HEK293 (cell line): ENCODE data around the gene KIAA1671.

Experiments used
- CTCF ChIA-PET: fragments of 350-600 bp; formaldehyde crosslinking; extraction: SDS; loops from one replicate; lab custom pipeline; 2021; ENCODE audit warnings: antibody characterized with exemption; lab: Yijun Ruan, JAX
- POLR2A ChIA-PET: fragments of 300-600 bp; formaldehyde crosslinking; extraction: SDS; loops from one replicate; lab custom pipeline; 2020; ENCODE audit warnings: antibody characterized with exemption, inconsistent platforms; lab: Yijun Ruan, JAX
- H3K27ac ChIP-seq: fragments of 200-500 bp; sonication (Bioruptor generic); 2 replicates; pipeline ENCODE4 v1.5.1; 2014; ENCODE audit warnings: low read depth, low read length, control low read depth, inconsistent platforms; ENCODE audit errors: extremely low read depth
- H3K36me3 ChIP-seq, 2 experiments: fragments of 200-500 bp in 1 of 2; sonication (Bioruptor generic) in 1 of 2; 1 replicate in 1 of 2; 2 replicates in 1 of 2; pipeline ENCODE4 v1.5.1; 2014 to 2017; ENCODE audit warnings: inconsistent platforms in 2 of 2, low read length in 2 of 2; ENCODE audit not compliant: control insufficient read depth in 2 of 2, insufficient read depth in 1 of 2
- H3K4me1 ChIP-seq: fragments of 200-500 bp; sonication (Bioruptor generic); 2 replicates; pipeline ENCODE4 v1.5.1; 2014; ENCODE audit warnings: mild to moderate bottlenecking, low read length, inconsistent platforms; ENCODE audit not compliant: control insufficient read depth, insufficient read depth
- H3K4me3 ChIP-seq: 2 replicates; pipeline ENCODE4 v1.5.1; 2011; ENCODE audit warnings: low read depth, mild to moderate bottlenecking, control low read depth, low read length, moderate library complexity
- H3K9me3 ChIP-seq: fragments of 200-500 bp; sonication (Bioruptor generic); 2 replicates; pipeline ENCODE4 v1.5.1; 2014; ENCODE audit warnings: low read depth, low read length, inconsistent platforms; ENCODE audit not compliant: control insufficient read depth, insufficient read depth
- BCL11A ChIP-seq: fragments of 450-650 bp; formaldehyde crosslinking; IDR thresholded peaks from 2 replicates; pipeline ENCODE4 v1.5.1; 2016; ENCODE audit warnings: low read depth, missing biosample characterization, missing genetic modification characterization
- IKZF3 ChIP-seq: fragments of 450-650 bp; IDR thresholded peaks from 2 replicates; pipeline ENCODE4 v1.5.0; 2018; ENCODE audit warnings: missing biosample characterization, mild to moderate bottlenecking, missing genetic modification characterization, moderate library complexity
- REPIN1 ChIP-seq: fragments of 450-650 bp; formaldehyde crosslinking; IDR thresholded peaks from 2 replicates; pipeline ENCODE4 v1.5.1; 2017; ENCODE audit warnings: missing biosample characterization, missing genetic modification characterization, low read depth
- SALL2 ChIP-seq: fragments of 450-650 bp; formaldehyde crosslinking; IDR thresholded peaks from 2 replicates; pipeline ENCODE4 v1.5.0; 2017; ENCODE audit warnings: missing biosample characterization, mild to moderate bottlenecking, missing genetic modification characterization, borderline replicate concordance
- SP7 ChIP-seq: fragments of 450-650 bp; formaldehyde crosslinking; IDR thresholded peaks from 2 replicates; pipeline ENCODE4 v1.5.1; 2016; ENCODE audit warnings: missing biosample characterization, missing genetic modification characterization
- TRIM28 ChIP-seq: IDR thresholded peaks from 2 replicates; pipeline ENCODE4 v1.6.1; 2011; ENCODE audit warnings: low read length, control low read depth, borderline replicate concordance
- YY1 ChIP-seq: fragments of 450-650 bp; formaldehyde crosslinking; IDR thresholded peaks from 2 replicates; pipeline ENCODE4 v1.5.1; 2018; ENCODE audit warnings: missing biosample characterization, missing genetic modification characterization
- ZBTB17 ChIP-seq: fragments of 450-650 bp; formaldehyde crosslinking; IDR thresholded peaks from 2 replicates; pipeline ENCODE4 v1.5.1; 2016; ENCODE audit warnings: missing biosample characterization, missing genetic modification characterization
- ZBTB7A ChIP-seq: fragments of 450-650 bp; formaldehyde crosslinking; IDR thresholded peaks from 2 replicates; pipeline ENCODE4 v1.5.1; 2016; ENCODE audit warnings: low read depth, missing biosample characterization, missing genetic modification characterization
- ZIC2 ChIP-seq: fragments of 450-650 bp; formaldehyde crosslinking; IDR thresholded peaks from 2 replicates; pipeline ENCODE4 v1.5.1; 2016; ENCODE audit warnings: missing biosample characterization, missing genetic modification characterization
- ZNF132 ChIP-seq: fragments of 450-650 bp; formaldehyde crosslinking; IDR thresholded peaks from 2 replicates; pipeline ENCODE4 v1.5.1; 2017; ENCODE audit warnings: missing biosample characterization, missing genetic modification characterization, borderline replicate concordance
- ZNF175 ChIP-seq: fragments of 450-650 bp; formaldehyde crosslinking; IDR thresholded peaks from 2 replicates; pipeline ENCODE4 v1.5.1; 2016; ENCODE audit warnings: missing biosample characterization, missing genetic modification characterization
- ZNF23 ChIP-seq: fragments of 450-650 bp; formaldehyde crosslinking; IDR thresholded peaks from 2 replicates; pipeline ENCODE4 v1.5.1; 2016; ENCODE audit warnings: missing biosample characterization, missing genetic modification characterization, borderline replicate concordance
- ZNF341 ChIP-seq: fragments of 450-650 bp; formaldehyde crosslinking; IDR thresholded peaks from 2 replicates; pipeline ENCODE4; 2016; ENCODE audit warnings: low read depth, missing biosample characterization, missing genetic modification characterization
- ZNF530 ChIP-seq: fragments of 450-650 bp; formaldehyde crosslinking; IDR thresholded peaks from 2 replicates; pipeline ENCODE4 v1.5.1; 2016; ENCODE audit warnings: low read depth, missing biosample characterization, missing genetic modification characterization
- ZNF558 ChIP-seq: fragments of 450-650 bp; formaldehyde crosslinking; IDR thresholded peaks from 2 replicates; pipeline ENCODE4 v1.5.1; 2016; ENCODE audit warnings: missing biosample characterization, missing genetic modification characterization
- ZNF621 ChIP-seq: fragments of 450-650 bp; formaldehyde crosslinking; IDR thresholded peaks from 2 replicates; pipeline ENCODE4 v1.5.1; 2017; ENCODE audit warnings: missing biosample characterization, missing genetic modification characterization
- ZNF623 ChIP-seq: fragments of 450-650 bp; formaldehyde crosslinking; IDR thresholded peaks from 2 replicates; pipeline ENCODE4 v1.5.1; 2016; ENCODE audit warnings: missing biosample characterization, missing genetic modification characterization
- ZNF76 ChIP-seq: fragments of 450-650 bp; formaldehyde crosslinking; IDR thresholded peaks from 2 replicates; pipeline ENCODE4; 2016; ENCODE audit warnings: low read depth, missing biosample characterization, missing genetic modification characterization, borderline replicate concordance
- ZNF837 ChIP-seq: fragments of 450-650 bp; formaldehyde crosslinking; IDR thresholded peaks from 2 replicates; pipeline ENCODE4 v1.5.1; 2016; ENCODE audit warnings: missing biosample characterization, missing genetic modification characterization
- TF ChIP-seq, protein P1 (sequence below): fragments of 450-650 bp; formaldehyde crosslinking; IDR thresholded peaks from 2 replicates; pipeline ENCODE4 v1.5.1; 2016; ENCODE audit warnings: missing biosample characterization, missing genetic modification characterization
- TF ChIP-seq, protein P2 (sequence below): fragments of 450-650 bp; formaldehyde crosslinking; IDR thresholded peaks from 2 replicates; pipeline ENCODE4 v1.5.1; 2016; ENCODE audit warnings: missing biosample characterization, missing genetic modification characterization
- TF ChIP-seq, protein P3 (sequence below): fragments of 450-650 bp; formaldehyde crosslinking; IDR thresholded peaks from 2 replicates; pipeline ENCODE4 v1.5.1; 2016; ENCODE audit warnings: missing biosample characterization, missing genetic modification characterization, borderline replicate concordance
- TF ChIP-seq, protein P4 (sequence below): fragments of 450-650 bp; formaldehyde crosslinking; IDR thresholded peaks from 2 replicates; pipeline ENCODE4 v1.5.1; 2016; ENCODE audit warnings: missing biosample characterization, missing genetic modification characterization

Gene KIAA1671

DNA sequence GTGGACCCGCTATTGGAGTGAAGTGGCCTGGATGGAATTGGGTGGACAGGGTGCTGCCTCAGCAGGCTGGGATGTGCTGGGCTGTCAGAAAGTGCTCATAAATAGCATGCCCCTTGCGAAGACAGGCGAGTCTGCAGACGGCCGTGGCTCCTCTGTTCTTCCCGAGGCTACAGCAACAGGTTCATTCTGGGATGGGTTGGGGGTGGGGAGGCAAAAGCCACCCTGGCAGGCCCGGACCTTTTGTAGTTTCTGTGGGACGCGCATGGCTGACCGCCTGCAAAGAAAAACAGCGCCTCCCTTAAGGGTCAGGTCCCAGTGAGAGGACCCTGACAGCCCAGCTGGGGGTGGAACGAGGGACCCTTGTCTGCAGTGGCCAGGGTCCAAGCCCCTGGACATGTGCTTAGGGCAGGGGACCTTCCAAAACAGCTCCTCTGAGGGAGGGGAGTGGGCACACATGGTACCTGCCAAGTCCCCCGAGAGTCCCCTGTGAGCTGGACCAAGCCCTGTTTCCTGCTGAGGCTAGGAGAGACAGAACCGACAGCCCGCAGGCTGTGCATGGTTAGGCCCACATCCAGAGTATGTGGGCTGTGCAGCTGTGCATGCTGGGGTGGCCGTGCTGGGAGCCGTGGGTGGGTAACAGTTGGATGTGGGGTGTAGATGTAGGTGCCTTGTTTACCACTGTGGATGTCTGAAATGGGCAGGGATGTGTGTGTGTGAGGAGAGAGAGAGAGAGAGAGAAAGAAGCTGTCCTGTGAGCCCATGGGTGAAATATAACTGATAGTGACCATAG is 247.4 kb downstream of the KIAA1671 start, which contains the start of gene CRYBB3 (continued):
- TF ChIP-seq, protein P1, sequence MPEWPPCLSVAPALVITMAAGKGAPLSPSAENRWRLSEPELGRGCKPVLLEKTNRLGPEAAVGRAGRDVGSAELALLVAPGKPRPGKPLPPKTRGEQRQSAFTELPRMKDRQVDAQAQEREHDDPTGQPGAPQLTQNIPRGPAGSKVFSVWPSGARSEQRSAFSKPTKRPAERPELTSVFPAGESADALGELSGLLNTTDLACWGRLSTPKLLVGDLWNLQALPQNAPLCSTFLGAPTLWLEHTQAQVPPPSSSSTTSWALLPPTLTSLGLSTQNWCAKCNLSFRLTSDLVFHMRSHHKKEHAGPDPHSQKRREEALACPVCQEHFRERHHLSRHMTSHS (tag by site-specific recombination): no peak
- TF ChIP-seq ZNF76: no peak
- TF ChIP-seq ZNF837 (tag by site-specific recombination): no peak
- peak; percentile 66 for TF ChIP-seq ZIC2
- TF ChIP-seq SP7 (tag by site-specific recombination): no peak

DNA sequence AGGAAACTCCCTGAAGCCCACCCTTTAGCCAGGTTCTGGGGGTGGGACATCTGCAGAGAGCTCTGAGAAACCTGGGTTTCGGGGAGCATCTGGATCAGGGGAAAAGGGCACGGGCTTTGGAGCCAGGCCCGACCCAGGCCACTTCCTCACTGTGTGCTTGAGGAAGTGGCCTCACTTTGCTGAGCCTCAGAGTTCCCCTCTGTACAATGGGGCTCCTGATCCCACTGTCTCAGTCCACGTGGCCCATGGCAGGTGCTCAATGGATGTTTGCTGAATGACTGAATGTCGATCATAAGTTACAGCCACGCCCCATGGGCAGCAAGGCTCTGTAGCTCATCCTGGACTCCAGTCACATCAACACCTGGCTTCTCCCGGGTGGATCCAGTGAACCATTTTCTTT is 248.5 kb downstream of the KIAA1671 start:
- POLR2A ChIA-PET: no interaction called here
- Histone ChIP-seq H3K4me1 (no peaks in the 10 kb centered on the region), H3K9me3 (no peaks in the 10 kb centered on the region), H3K4me3 (no peak overlapping the region), H3K36me3 (no peaks in the 10 kb centered on the region), H3K27ac (no peak overlapping the region)
- no peak for TF ChIP-seq YY1 (tag by site-specific recombination)
- TF ChIP-seq REPIN1 (tag by site-specific recombination): no peak
- no peak for TF ChIP-seq ZNF623 (tag by site-specific recombination)
- no peak for TF ChIP-seq ZNF132 (tag by site-specific recombination)
- TF ChIP-seq TRIM28: no peak
- TF ChIP-seq ZNF23 (tag by site-specific recombination): no peak
- no peak for TF ChIP-seq ZNF530
- no peak for TF ChIP-seq ZNF175 (tag by site-specific recombination)
- TF ChIP-seq, protein P2, sequence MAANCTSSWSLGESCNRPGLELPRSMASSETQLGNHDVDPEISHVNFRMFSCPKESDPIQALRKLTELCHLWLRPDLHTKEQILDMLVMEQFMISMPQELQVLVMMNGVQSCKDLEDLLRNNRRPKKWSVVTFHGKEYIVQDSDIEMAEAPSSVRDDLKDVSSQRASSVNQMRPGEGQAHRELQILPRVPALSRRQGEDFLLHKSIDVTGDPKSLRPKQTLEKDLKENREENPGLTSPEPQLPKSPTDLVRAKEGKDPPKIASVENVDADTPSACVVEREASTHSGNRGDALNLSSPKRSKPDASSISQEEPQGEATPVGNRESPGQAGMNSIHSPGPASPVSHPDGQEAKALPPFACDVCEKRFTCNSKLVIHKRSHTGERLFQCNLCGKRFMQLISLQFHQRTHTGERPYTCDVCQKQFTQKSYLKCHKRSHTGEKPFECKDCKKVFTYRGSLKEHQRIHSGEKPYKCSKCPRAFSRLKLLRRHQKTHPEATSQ (tag by site-specific recombination): no peak
- no peak for TF ChIP-seq ZBTB7A (tag by site-specific recombination)
- TF ChIP-seq ZNF621: no peak
- TF ChIP-seq ZNF76: no peak
- no peak for TF ChIP-seq IKZF3 (tag by site-specific recombination)
- TF ChIP-seq ZNF558: no peak
- TF ChIP-seq, protein P3, sequence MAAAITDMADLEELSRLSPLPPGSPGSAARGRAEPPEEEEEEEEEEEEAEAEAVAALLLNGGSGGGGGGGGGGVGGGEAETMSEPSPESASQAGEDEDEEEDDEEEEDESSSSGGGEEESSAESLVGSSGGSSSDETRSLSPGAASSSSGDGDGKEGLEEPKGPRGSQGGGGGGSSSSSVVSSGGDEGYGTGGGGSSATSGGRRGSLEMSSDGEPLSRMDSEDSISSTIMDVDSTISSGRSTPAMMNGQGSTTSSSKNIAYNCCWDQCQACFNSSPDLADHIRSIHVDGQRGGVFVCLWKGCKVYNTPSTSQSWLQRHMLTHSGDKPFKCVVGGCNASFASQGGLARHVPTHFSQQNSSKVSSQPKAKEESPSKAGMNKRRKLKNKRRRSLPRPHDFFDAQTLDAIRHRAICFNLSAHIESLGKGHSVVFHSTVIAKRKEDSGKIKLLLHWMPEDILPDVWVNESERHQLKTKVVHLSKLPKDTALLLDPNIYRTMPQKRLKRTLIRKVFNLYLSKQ (tag by site-specific recombination): no peak
- no peak for TF ChIP-seq ZBTB17 (tag by site-specific recombination)
- TF ChIP-seq SALL2 (tag by site-specific recombination): no peak
- no peak for TF ChIP-seq BCL11A (tag by site-specific recombination)
- no peak for TF ChIP-seq ZNF341 (tag by site-specific recombination)
- TF ChIP-seq, protein P4, sequence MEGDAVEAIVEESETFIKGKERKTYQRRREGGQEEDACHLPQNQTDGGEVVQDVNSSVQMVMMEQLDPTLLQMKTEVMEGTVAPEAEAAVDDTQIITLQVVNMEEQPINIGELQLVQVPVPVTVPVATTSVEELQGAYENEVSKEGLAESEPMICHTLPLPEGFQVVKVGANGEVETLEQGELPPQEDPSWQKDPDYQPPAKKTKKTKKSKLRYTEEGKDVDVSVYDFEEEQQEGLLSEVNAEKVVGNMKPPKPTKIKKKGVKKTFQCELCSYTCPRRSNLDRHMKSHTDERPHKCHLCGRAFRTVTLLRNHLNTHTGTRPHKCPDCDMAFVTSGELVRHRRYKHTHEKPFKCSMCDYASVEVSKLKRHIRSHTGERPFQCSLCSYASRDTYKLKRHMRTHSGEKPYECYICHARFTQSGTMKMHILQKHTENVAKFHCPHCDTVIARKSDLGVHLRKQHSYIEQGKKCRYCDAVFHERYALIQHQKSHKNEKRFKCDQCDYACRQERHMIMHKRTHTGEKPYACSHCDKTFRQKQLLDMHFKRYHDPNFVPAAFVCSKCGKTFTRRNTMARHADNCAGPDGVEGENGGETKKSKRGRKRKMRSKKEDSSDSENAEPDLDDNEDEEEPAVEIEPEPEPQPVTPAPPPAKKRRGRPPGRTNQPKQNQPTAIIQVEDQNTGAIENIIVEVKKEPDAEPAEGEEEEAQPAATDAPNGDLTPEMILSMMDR: no peak
- CTCF ChIA-PET: interaction anchor here (0.5 to 4.1 kb wide), 11 partner anchors 14 to 634 kb away, joined by 3 to 36 read pairs (median 4); no protein-coding TSS in a partner anchor
